ENCODE data around the gene XKR7. TPM values are rescaled to one million over a fixed set of nuclear protein-coding genes. Genes with fewer than 3 reads are reported as not detected.

XKR7 gene
- total RNA-seq (2013; cell fraction: nucleolus; rRNA removed) = not detected in 2 replicates
- under 0.01 TPM in 1 of 2 replicates, not detected in the other for total RNA-seq (2014; rRNA removed)
- not detected in 2 replicates for total RNA-seq (2014; rRNA removed; fragmentation: Illumina TruSeq; extraction: Trizol)
- total RNA-seq (2021) = not detected in 2 replicates
- polyA plus RNA-seq (2011; ENCODE audit: low read depth) = not detected
- not detected in 2 replicates for polyA plus RNA-seq (2011; rRNA removed)
- polyA plus RNA-seq (2011; cell fraction: cytosol; rRNA removed) = not detected in 2 replicates
- not detected in 2 replicates for polyA plus RNA-seq (2011; cell fraction: nucleus; rRNA removed)
- polyA plus RNA-seq (2012) = not detected in 2 replicates
- not detected in 2 replicates for polyA plus RNA-seq (2014; fragmentation: Illumina TruSeq; extraction: Trizol)
- not detected for polyA plus RNA-seq (2014; fragmentation: Nextera tagmentation; extraction: Ambion mirVana)
- polyA plus RNA-seq (2014; rRNA removed) = not detected in 2 replicates
- polyA plus RNA-seq (2016; fragmentation: Nextera tagmentation; extraction: Ambion mirVana) = not detected
- polyA minus RNA-seq (2011; rRNA and poly(A)+ RNA removed) = not detected in 2 replicates
- not detected in 2 replicates for polyA minus RNA-seq (2011; cell fraction: cytosol; rRNA and poly(A)+ RNA removed)
- polyA minus RNA-seq (2011; cell fraction: nucleus; rRNA and poly(A)+ RNA removed) = not detected in 2 replicates
- Bru-seq, nascent RNA = percentile 7 among the genes with signal in this experiment
- BruChase-seq, experiment 1, labeled RNA remaining after a 6-hour chase = percentile 9 among the genes with signal in this experiment
- percentile 9 among the genes with signal in this experiment for BruChase-seq, experiment 2, labeled RNA remaining after a 2-hour chase
- long read RNA-seq, experiment 1 = 0 reads
- long read RNA-seq, experiment 2 = 0 reads

- Histone ChIP-seq H3K4me1 (ENCODE audit: control insufficient read depth, insufficient read depth, low read length) (no peaks in the 10 kb centered on the region), H3K27ac (ENCODE audit: control insufficient read depth, insufficient read depth) (no peak within 1 kb of the TSS), H3K27me3 (replicated peaks in 1 of 2; ENCODE audit: control insufficient read depth in 2 of 2, insufficient read depth in 2 of 2, low read length in 1 of 2) (peaks cover 0 to 2% of the 10 kb centered on the region in 2 experiments; a peak in 3 of 4 replicates), H3K36me3 (ENCODE audit: control insufficient read depth in 2 of 2, insufficient read depth in 2 of 2, low read length in 1 of 2) (no peaks in the 10 kb centered on the region), H3K79me2 (ENCODE audit: control insufficient read depth, insufficient read depth, low read length) (no peaks in the 10 kb centered on the region), H3K4me3 (no peak within 1 kb of the TSS), H4K20me1 (ENCODE audit: control insufficient read depth, insufficient read depth) (peaks cover 2% of the 10 kb centered on the region; the same call in 1 of the 2 replicates), H3K4me2 (ENCODE audit: control insufficient read depth, insufficient read depth) (0 out of 2 replicates have a peak within 1 kb of the TSS, but pooled peaks have one; percentile 3), H2AFZ (ENCODE audit: control insufficient read depth, low read depth, low read length) (no peak within 1 kb of the TSS), H3K9ac (ENCODE audit: control insufficient read depth, insufficient read depth, low read length) (no peak within 1 kb of the TSS), H3K9me3 (replicated peaks; ENCODE audit: control insufficient read depth, insufficient read depth, low read length) (no peaks in the 10 kb centered on the region)
- DNase-seq (ENCODE audit: low read depth, low spot score) = no peak
- FAIRE-seq = no peak
- TF ChIP-seq HSF1 (IDR thresholded peaks at IDR 0.05; ENCODE audit: low read depth, low read length) = no peak
- no peak for TF ChIP-seq MXI1 (IDR thresholded peaks at IDR 0.05; ENCODE audit: low read depth, low read length)
- no peak for TF ChIP-seq NRF1 (conservative IDR thresholded peaks at IDR 0.05; ENCODE audit: low read depth, low read length)
- TF ChIP-seq PKNOX1 (IDR thresholded peaks at IDR 0.05) = no peak
- TF ChIP-seq SPI1 (IDR thresholded peaks at IDR 0.05; ENCODE audit: borderline replicate concordance, insufficient read depth, low read depth, low read length) = no peak
- no peak for TF ChIP-seq PAX5 (IDR thresholded peaks at IDR 0.05; ENCODE audit: borderline replicate concordance, low read depth, low read length)
- TF ChIP-seq SIX5 (IDR thresholded peaks at IDR 0.05; ENCODE audit: low read depth, low read length, severe bottlenecking) = no peak
- no peak for TF ChIP-seq JUND (IDR thresholded peaks at IDR 0.05; ENCODE audit: low read depth, low read length)
- no peak for TF ChIP-seq YY1 (IDR thresholded peaks at IDR 0.05; ENCODE audit: low read depth, low read length)
- TF ChIP-seq RELA (IDR thresholded peaks at IDR 0.05; ENCODE audit: borderline replicate concordance, partially characterized antibody) = no peak
- no peak for TF ChIP-seq IRF3 (IDR thresholded peaks at IDR 0.05)
- no peak for TF ChIP-seq FOS (IDR thresholded peaks at IDR 0.05; ENCODE audit: borderline replicate concordance, extremely low read depth, insufficient read length)
- TF ChIP-seq MEF2B (IDR thresholded peaks at IDR 0.05; ENCODE audit: partially characterized antibody, poor library complexity, severe bottlenecking) = no peak
- TF ChIP-seq TARDBP (IDR thresholded peaks at IDR 0.05; ENCODE audit: borderline replicate concordance) = no peak
- no peak for TF ChIP-seq BRCA1 (IDR thresholded peaks at IDR 0.05; ENCODE audit: low read depth, low read length)
- no peak for TF ChIP-seq STAT1 (conservative IDR thresholded peaks at IDR 0.05)
- no peak for TF ChIP-seq IKZF1 (conservative IDR thresholded peaks at IDR 0.05)
- no peak for TF ChIP-seq MTA2 (IDR thresholded peaks at IDR 0.05; ENCODE audit: low read depth)
- TF ChIP-seq MAX (IDR thresholded peaks at IDR 0.05; ENCODE audit: low read depth, low read length) = no peak
- ChIA-PET CTCF (interaction anchor here (1.5 to 2.3 kb wide), 2 partner anchors 64 to 68 kb away, joined by 3 to 5 read pairs; no protein-coding TSS in a partner anchor), RAD21 (ENCODE audit: unreplicated experiment) (no interaction called here), SMC1A (ENCODE audit: uncharacterized antibody, unreplicated experiment) (no interaction called here), POLR2A (no interaction called here)
- 0% methylated on average over 2 of the region's 38 CpGs for WGBS (ENCODE audit: insufficient coverage, insufficient replicate concordance, low lambda C conversion rate, missing lambda C conversion rate)
- in situ Hi-C loops (cut with MboI) = no loop called here
- no peak for ATAC-seq
- intact Hi-C loops (cut with micrococcal nuclease; ENCODE audit: unreplicated experiment) = no loop called here
- no TSS peak for BruUV-seq (replicated peaks)
Measured at GRCh38 chr20:31967830-31968249, at the start of gene XKR7. XKR7 (plus strand) TSS chr20:31968151; CDS start chr20:31968176, 25 bp downstream.

Data from GM12878 (cell line).